Fibroblast of skin of back (primary cell): ENCODE data around the gene SH2D7.

Experiments
- DNase-seq: peaks from one replicate; pipeline ENCODE4 v3.0.0-alpha.2; 2013

SH2D7 gene

GRCh38 chr15:78061963-78062427, 30.4 kb upstream of the SH2D7 start:
- DNase-seq: peak; percentile 50

- DNase-seq: no peak
These were observed 29.1 kb upstream of the SH2D7 start for GRCh38 chr15:78063217-78063616.

- DNase-seq: no peak
These were observed 28.4 kb upstream of the SH2D7 start for GRCh38 chr15:78063970-78064385.

GRCh38 chr15:78064544-78064943, 27.8 kb upstream of the SH2D7 start:
- no peak for DNase-seq

- peak; percentile 98 for DNase-seq
These were observed 27.0 kb upstream of the SH2D7 start for GRCh38 chr15:78065284-78065872.

- DNase-seq: no peak
These were observed 26.1 kb upstream of the SH2D7 start for GRCh38 chr15:78065973-78066946.

GRCh38 chr15:78067328-78068228, 24.8 kb upstream of the SH2D7 start:
- no peak for DNase-seq

- DNase-seq: no peak
These were observed 23.3 kb upstream of the SH2D7 start for GRCh38 chr15:78069052-78069414.

GRCh38 chr15:78069462-78070029, 22.8 kb upstream of the SH2D7 start:
- DNase-seq: no peak

GRCh38 chr15:78070049-78070700, 22.2 kb upstream of the SH2D7 start:
- DNase-seq: no peak

GRCh38 chr15:78071383-78071782, 21.0 kb upstream of the SH2D7 start:
- no peak for DNase-seq

GRCh38 chr15:78072080-78072892, 20.1 kb upstream of the SH2D7 start:
- peak; percentile 79 for DNase-seq

- no peak for DNase-seq
These were observed 19.1 kb upstream of the SH2D7 start for GRCh38 chr15:78073046-78073787.

- DNase-seq: peak; percentile 97
These were observed 16.7 kb upstream of the SH2D7 start for GRCh38 chr15:78075490-78076230.

- no peak for DNase-seq
These were observed 15.9 kb upstream of the SH2D7 start for GRCh38 chr15:78076231-78077052.

GRCh38 chr15:78077053-78077870, 15.1 kb upstream of the SH2D7 start, which contains the start of gene TBC1D2B:
TBC1D2B (minus strand) TSS chr15:78077711; CDS start chr15:78077652, 59 bp downstream.
- peak; percentile 66 for DNase-seq

- no peak for DNase-seq
These were observed 14.5 kb upstream of the SH2D7 start for GRCh38 chr15:78077871-78078210.
